Stimulated activated CD4-positive, alpha-beta T cell treated with anti-CD3 and anti-CD28 coated beads, Interleukin-12 subunit alpha, Interleukin-12 subunit beta, amount 100 ng/mL, for 48 hours (primary cell): Measurements from ENCODE around the gene NRXN3.
"Not testable (repeated sequence)": the region's sequence is repeated elsewhere in the genome, so short reads cannot be mapped to it uniquely, and the experiment has no call there.

Source experiments
- DNase-seq, 3 donors: peaks; one replicate each; pipeline ENCODE4 v3.0.0-alpha.2; 2020; ENCODE audit warnings: low read depth in 2 of 3, low spot score in 1 of 3

Gene NRXN3

GRCh38 chr14:79101388-79101787 lies 931.2 kb downstream of the NRXN3 start:
- no peak for DNase-seq

GRCh38 chr14:79103764-79104163 lies 933.6 kb downstream of the NRXN3 start:
- no peak for DNase-seq

- not testable (repeated sequence) for DNase-seq
Measured at GRCh38 chr14:79110564-79110963, 940.4 kb downstream of the NRXN3 start.

- no peak for DNase-seq
Measured at GRCh38 chr14:79111987-79112501, 941.9 kb downstream of the NRXN3 start.

GRCh38 chr14:79117561-79117960 lies 947.4 kb downstream of the NRXN3 start:
- no peak for DNase-seq

GRCh38 chr14:79118291-79118690 lies 948.1 kb downstream of the NRXN3 start:
- no peak for DNase-seq

- no peak for DNase-seq
Measured at GRCh38 chr14:79134361-79134760, 964.2 kb downstream of the NRXN3 start.

GRCh38 chr14:79136071-79137044 lies 966.2 kb downstream of the NRXN3 start:
- no peak for DNase-seq

GRCh38 chr14:79137045-79137430 lies 966.9 kb downstream of the NRXN3 start:
- DNase-seq: no peak

- no peak for DNase-seq
Measured at GRCh38 chr14:79137836-79138235, 967.7 kb downstream of the NRXN3 start.

- no peak for DNase-seq
Measured at GRCh38 chr14:79144896-79145295, 974.7 kb downstream of the NRXN3 start.

- no peak for DNase-seq
Measured at GRCh38 chr14:79150226-79150625, 980.1 kb downstream of the NRXN3 start.

- no peak for DNase-seq
Measured at GRCh38 chr14:79157369-79157768, 987.2 kb downstream of the NRXN3 start.

- DNase-seq: no peak
Measured at GRCh38 chr14:79161571-79161970, 991.4 kb downstream of the NRXN3 start.

GRCh38 chr14:79162833-79163232 lies 992.7 kb downstream of the NRXN3 start:
- no peak for DNase-seq

- DNase-seq: no peak
Measured at GRCh38 chr14:79165471-79166090, 995.4 kb downstream of the NRXN3 start.

- DNase-seq: no peak
Measured at GRCh38 chr14:79166171-79166570, 996.0 kb downstream of the NRXN3 start.

GRCh38 chr14:79167957-79168356 lies 997.8 kb downstream of the NRXN3 start:
- DNase-seq: no peak

- DNase-seq: no peak
Measured at GRCh38 chr14:79175671-79176070, 1005.5 kb downstream of the NRXN3 start.

GRCh38 chr14:79177106-79177505 lies 1006.9 kb downstream of the NRXN3 start:
- DNase-seq: no peak

- no peak for DNase-seq
Measured at GRCh38 chr14:79178719-79179118, 1008.5 kb downstream of the NRXN3 start.

GRCh38 chr14:79179985-79180384 lies 1009.8 kb downstream of the NRXN3 start:
- DNase-seq: no peak
